ENCODE data around the gene ADK.

Gene ADK

DNA sequence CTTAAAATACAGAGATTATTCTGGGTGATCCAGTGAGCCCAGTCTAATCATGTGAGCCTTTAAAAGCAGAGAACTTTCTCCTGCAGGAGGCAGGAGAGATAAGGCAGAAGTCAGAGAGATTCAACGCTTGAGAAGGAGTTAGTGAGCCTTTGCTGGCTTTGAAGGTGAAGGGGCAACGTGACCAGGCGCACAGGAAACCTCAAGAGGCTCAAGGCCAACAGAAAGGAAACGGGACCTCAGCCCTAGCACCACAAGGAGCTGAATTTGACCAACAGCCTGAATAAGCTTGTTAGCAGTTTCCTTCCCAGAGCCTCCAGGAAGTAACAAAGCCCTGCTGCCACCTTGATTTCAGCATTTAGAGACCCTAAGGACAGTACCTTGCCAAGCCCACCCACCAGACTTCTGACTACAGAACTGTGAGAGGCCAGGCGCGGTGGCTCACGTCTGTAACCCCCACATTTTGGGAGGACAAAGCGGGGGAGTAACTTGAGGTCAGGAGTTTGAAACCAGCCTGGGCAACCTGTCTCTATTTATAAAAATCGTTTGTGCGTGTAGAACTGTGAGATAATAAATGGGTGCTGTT, 588.1 kb downstream of the ADK start:
- DNase-seq (ENCODE audit: low read depth), result no peak

DNA sequence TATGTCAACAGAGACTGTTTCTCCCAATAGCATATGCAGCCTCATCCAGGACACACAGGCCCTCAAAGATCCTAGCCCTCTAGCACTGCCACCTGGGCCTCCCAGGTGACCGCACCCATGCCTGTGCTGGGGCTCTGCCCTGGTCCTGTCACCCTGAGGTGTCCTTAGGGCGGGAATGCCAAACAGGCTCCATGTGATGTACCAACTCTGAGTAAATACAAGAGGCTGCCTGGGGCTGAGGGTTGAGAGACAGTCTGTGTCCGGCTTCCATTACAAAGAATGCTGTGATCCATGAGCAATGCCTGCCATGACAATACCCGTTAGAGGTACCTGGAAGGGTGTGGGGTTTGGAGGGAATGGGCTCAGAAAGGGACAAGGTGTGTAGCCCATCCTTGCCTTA, 592.4 kb downstream of the ADK start:
- no peak for DNase-seq (ENCODE audit: low read depth)

DNA sequence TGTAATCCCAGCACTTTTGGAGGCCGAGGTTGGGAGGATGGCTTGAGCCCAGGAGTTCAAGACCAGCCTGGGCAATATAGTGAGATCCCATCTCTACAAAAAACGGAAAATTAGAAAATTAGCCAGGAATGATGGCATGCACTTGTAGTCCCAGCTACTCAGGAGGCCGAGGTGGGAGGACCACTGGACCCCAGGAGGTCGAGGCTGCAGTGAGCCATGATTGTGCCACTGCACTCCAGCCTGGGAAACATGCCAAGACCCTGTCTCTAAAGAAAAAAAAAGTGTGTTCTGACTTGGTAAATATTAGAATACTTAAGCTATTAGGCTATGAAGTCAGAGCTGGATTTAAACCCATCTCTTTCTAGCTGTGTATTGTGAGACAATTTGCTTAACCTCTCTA, 594.4 kb downstream of the ADK start:
- DNase-seq (ENCODE audit: low read depth), result no peak

DNA sequence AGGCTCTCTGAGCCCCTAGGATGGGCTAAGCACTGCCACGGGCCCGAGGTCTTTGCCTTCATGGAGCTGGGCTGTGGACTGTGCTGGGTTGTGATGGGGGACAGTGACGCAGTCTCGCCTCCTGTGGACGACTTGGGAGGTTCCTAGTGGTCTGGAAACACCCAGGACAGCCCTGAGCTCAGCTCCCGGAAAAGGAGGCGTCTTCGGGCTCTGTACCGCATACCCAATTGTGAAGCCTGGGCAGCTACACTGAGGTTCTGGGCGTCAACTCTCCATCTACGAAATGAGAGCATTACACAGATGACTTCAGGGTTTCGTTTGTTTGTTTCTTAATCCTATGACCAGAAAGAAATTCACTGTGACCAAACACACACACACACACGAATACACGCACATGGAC, 595.8 kb downstream of the ADK start:
- DNase-seq (ENCODE audit: low read depth), result peak; percentile 3

DNA sequence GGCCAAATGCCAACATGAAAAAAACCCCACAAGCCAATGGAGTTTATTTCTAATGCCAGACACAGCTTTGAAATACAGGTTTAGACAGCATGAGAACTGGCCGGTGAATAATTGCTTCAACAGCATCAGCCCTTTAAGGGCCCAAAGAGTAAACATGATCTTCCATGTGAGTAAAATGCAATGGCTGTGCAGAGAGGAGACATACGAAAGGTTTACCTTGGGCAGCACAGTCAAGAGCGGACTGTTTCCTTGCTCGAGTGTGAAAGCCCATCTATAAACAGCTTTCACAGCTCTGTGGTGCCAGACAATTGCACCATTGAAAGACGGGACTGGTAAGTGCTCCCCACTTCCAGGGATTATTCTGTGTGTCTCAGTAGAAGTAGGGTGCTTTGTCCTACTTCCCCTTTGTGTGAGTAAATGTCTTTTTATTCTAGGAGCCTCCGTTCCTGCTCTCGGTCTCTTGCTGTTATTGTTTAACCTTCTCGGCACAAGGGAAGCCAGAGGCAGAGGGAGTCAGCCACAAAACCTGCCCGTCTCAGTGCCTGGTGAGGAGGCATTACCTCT, 597.5 kb downstream of the ADK start:
- no peak for DNase-seq (ENCODE audit: low read depth)

DNA sequence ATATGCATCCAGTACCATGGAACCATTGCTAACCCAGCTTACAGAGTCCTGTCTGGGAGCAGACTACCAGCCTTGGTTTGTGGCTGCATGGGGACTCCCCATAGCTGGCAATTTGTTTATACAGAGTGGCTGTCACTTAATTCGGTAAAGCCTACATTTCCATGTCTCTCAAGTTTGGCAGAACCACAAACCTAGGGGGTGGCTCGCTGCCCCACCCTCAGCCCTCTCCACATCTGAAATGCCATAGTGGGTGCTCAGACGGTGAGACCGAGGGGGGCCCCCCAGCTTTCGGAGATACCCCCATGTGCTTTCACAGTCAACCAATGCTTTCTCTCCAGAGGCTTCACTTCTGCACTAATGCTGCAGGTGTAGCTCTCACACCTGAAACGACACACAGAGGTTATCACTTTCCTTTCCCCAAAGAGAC, 599.8 kb downstream of the ADK start:
- DNase-seq (ENCODE audit: low read depth), result no peak

DNA sequence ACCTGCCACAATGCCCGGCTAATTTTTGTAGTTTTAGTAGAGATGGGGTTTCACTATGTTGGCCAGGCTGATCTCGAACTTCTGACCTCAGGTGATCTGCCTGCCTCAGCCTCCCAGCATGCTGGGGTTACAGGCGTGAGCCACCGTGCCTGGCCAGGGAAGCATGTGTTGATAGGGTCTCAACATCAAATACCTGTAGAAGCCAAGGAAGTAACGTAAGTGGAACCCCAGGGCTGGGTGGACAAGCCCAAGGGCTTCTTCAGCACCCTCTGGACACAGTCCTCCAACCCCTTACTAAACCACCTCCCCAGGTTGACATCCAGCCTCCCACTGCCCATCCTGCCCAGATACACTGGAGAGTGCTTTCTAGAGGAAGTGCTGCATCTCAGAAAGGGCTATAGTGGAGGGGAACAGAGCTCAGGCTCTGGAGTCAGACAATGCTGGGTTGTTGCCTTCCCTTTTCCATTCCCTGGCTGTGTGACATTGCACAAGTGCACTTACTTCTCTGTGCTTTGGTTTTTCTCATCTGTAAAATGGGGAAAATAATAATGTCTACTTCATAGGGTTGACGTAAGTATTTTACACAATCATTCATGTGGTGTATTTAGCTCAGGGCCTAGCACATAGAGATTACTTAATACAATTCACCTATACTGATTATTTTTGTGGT, 601.5 kb downstream of the ADK start:
- DNase-seq (ENCODE audit: low read depth), result no peak

DNA sequence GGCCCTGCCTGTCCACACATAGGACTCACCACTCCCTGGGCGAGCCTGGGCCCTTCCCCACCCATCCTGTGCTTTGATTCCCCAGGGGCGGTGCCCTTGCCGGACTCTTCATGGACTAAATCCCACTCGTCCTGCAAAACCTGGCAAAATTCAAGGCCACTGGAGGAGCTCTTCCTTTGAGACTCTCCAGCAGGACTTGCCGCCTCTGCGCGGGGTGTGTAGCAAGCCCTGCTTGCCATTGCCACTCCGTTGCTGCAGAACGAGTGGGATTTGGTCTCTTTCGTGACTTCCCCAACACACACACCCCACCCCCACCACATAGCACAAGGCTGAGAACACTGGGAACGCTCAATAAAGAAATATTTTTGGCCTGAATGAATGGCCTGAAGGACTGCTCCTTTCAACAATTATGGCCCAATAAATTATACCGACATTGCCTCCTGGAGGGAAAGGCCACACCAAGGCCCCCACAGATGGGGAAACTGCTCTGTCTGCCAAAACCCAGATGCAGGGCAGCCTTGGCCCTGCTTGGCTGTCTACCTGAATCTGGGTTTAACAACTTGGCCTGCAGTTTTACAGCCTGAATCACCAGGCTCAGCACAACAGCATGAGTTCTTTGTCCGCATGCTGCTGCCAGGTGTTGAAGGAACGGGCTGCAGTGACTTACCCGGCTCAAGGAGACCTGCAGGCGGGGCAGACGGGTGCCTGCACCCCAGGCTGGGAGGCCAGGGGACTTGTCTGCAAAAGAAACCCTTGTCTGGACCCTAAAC, 602.6 kb downstream of the ADK start:
- no peak for DNase-seq (ENCODE audit: low read depth)

DNA sequence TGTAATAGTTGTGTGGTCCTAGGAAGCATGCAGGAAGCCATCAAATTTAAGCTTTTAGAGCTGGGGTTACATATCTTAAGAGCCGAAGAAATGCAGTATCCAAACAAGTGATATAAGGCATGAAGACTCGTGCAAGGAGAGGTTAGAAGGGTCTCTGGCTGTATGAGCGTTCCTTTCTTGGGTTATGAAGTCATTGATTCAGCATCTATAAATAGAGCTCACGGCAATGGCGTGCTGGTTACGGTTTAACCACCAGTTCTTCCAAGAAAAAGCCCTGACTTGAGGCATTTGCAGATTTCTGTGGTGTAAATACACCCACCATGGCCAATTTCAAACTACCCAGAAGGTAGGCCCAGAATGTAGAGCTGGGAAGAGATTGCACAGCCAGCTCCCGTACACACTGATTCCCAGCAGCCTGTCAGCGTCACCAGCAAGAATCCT, 603.4 kb downstream of the ADK start:
- no peak for DNase-seq (ENCODE audit: low read depth)

DNA sequence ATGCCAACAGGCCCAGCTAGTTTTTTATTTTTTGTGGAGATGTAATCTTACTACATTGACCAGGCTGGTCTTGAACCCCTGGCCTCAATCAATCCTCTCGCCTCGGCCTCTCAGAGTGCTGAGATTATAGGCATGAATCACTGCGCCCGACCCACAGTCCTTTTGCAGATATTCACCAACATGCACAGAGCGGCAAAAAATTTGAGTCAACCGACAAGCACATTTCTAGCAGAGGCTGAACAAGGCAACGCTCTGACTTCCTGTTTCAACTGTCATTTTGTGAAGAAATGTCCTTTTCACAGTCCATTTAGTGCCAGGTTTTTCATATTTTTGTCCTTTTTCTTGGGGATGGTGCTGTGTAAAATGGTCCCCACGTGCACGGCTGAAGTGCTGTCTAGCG, 604.3 kb downstream of the ADK start:
- no peak for DNase-seq (ENCODE audit: low read depth)

Measured in fibroblast of gingiva (primary cell).